Fibroblast of lung (primary cell): ENCODE data around the gene EZH1. TPM values are rescaled to one million over a fixed set of nuclear protein-coding genes. Genes with fewer than 3 reads are reported as not detected.

Source experiments
- DNase-seq, 2 donors: peaks; one replicate each; pipeline versions ENCODE4 v3.0.0 to v3.0.0-alpha.2; 2010; ENCODE audit warnings: low read depth in 2 of 2
- H2AFZ ChIP-seq: 2 replicates; pipeline ENCODE4 v1.5.1; 2012; ENCODE audit warnings: low read length, control low read depth, inconsistent platforms
- H3K27ac ChIP-seq: 2 replicates; pipeline ENCODE4 v1.5.1; 2011; ENCODE audit warnings: low read length, control low read depth; ENCODE audit not compliant: insufficient read depth
- H3K27me3 ChIP-seq: 2 replicates; pipeline ENCODE4 v1.5.1; 2011; ENCODE audit warnings: mild to moderate bottlenecking, low read length; ENCODE audit not compliant: control insufficient read depth, insufficient read depth
- H3K36me3 ChIP-seq: 2 replicates; pipeline ENCODE4 v1.5.1; 2011; ENCODE audit warnings: low read length; ENCODE audit not compliant: control insufficient read depth, insufficient read depth
- H3K4me1 ChIP-seq: 2 replicates; pipeline ENCODE4 v1.5.1; 2011; ENCODE audit warnings: low read length; ENCODE audit not compliant: control insufficient read depth, insufficient read depth; ENCODE audit errors: extremely low read depth
- H3K4me2 ChIP-seq: 2 replicates; pipeline ENCODE4 v1.5.1; 2011; ENCODE audit warnings: low read length, control low read depth; ENCODE audit not compliant: insufficient read depth; ENCODE audit errors: extremely low read depth
- H3K4me3 ChIP-seq, 4 experiments: fragments of 200-600 bp in 1 of 4; sonication (generic) in 1 of 4; replicated peaks in 1 of 4; 2 replicates each; pipeline ENCODE4 v1.5.1; 2011 to 2016; ENCODE audit warnings: low read length in 4 of 4, low read depth in 3 of 4, mild to moderate bottlenecking in 3 of 4, control low read depth in 2 of 4, inconsistent platforms in 1 of 4, mixed read lengths in 1 of 4; ENCODE audit not compliant: insufficient read depth in 1 of 4; ENCODE audit errors: control extremely low read depth in 1 of 4
- H3K79me2 ChIP-seq: 2 replicates; pipeline ENCODE4 v1.5.1; 2012; ENCODE audit warnings: mild to moderate bottlenecking, low read length, inconsistent platforms; ENCODE audit not compliant: control insufficient read depth, insufficient read depth
- H3K9ac ChIP-seq: 2 replicates; pipeline ENCODE4 v1.5.1; 2011; ENCODE audit warnings: mild to moderate bottlenecking, low read length, control low read depth; ENCODE audit not compliant: insufficient read depth
- H3K9me3 ChIP-seq: 2 replicates; pipeline ENCODE4 v1.5.1; 2012; ENCODE audit warnings: low read depth, low read length; ENCODE audit not compliant: control insufficient read depth, insufficient read depth
- H4K20me1 ChIP-seq: 2 replicates; pipeline ENCODE4 v1.5.1; 2011; ENCODE audit warnings: low read length; ENCODE audit not compliant: control insufficient read depth, insufficient read depth; ENCODE audit errors: extremely low read depth
- EZH2 ChIP-seq: IDR thresholded peaks from 2 replicates; pipeline ENCODE4 v1.5.1; 2012; ENCODE audit warnings: low read length, control low read depth, mild to moderate bottlenecking; ENCODE audit errors: missing control alignments
- polyA plus RNA-seq, 2 donors: library from polyadenylated mRNA; depleted of rRNA in 1 of 2; stranded (reverse) in 1 of 2; unstranded in 1 of 2; fragments of >200 nt; gene quantifications; 2 replicates each; pipeline ENCODE4 v1.2.1, GENCODE V29; 2011 to 2012; ENCODE audit warnings: missing spikeins in 1 of 2
- total RNA-seq: library from RNA; depleted of rRNA; stranded (reverse); fragments of >200 nt; gene quantifications from 2 replicates; pipeline ENCODE4 v1.2.1, GENCODE V29; 2014
- TF ChIP-seq, protein P1 (sequence below), 2 donors: IDR thresholded peaks in 1 of 2; conservative IDR thresholded peaks in 1 of 2; 1 replicate in 1 of 2; 2 replicates in 1 of 2; pipeline ENCODE4 v1.5.1; 2011 to 2012; ENCODE audit warnings: low read length in 2 of 2, control low read depth in 1 of 2, inconsistent platforms in 1 of 2, low read depth in 1 of 2, mild to moderate bottlenecking in 1 of 2

The EZH1 gene
- total and polyA plus RNA-seq, 2 donors (not counting 1 experiment from before 2014, with no cell fraction given): 28.6 to 31.9 TPM

DNA sequence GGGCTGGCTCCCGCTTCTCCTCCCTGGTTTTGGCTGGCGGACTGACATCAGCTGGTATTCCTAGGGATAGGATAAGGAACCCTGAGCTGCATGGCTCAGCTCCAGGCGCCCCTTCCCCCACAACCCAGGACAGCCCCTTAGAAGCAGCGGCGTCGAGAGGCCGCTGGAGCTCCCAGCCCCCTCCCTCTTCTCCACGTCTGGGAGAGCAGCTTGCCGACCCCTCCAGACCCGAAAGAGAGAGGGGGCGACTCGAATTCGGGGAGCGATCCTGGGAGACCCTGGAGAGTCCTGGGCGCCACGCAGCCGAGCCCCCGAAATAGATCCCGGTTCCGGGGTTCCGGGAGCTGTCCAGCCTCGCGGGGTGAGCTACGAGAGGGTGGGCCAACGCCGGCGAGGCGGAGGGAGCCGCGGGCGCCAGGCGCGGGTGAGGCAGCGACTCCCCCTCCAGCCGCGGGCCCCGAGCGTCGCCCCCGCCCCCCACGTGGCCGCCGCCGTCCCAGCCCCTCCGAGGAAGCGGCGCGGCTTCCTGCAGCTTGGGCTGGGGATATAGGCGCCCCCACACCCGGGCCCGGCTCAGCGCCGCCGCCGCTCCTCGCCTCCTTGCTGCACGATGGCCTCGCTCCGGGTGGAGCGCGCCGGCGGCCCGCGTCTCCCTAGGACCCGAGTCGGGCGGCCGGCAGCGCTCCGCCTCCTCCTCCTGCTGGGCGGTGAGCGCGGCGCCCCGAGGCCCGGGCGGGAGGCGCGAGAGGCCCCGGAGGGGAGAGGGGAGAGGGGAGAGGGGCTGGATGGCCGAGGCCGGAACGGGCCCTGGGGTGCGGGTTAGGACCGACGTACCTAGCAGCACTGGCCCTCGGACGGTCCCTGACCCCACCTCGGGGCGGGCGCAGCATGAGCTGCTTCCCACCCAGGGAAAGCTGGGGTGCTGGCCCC is 16.1 kb upstream of the EZH1 start, which contains the start of gene RAMP2:
Gene RAMP2, plus strand, starts transcription at position 576 of the 930 bp plus-strand sequence. Its CDS starts 35 bp downstream, at position 611.
- Histone ChIP-seq H3K27ac (no peak within 1 kb of the TSS), H3K9me3 (no peaks in the 10 kb centered on the region), H4K20me1 (no peaks in the 10 kb centered on the region), H3K9ac (peak within 1 kb of the TSS; percentile 23), H3K4me3 (peak within 1 kb of the TSS in 2 of 4 experiments; percentile 29 to 43), H3K36me3 (no peaks in the 10 kb centered on the region), H3K4me2 (peak within 1 kb of the TSS; percentile 59), H2AFZ (peak within 1 kb of the TSS; percentile 26), H3K27me3 (peaks cover 33% of the 10 kb centered on the region), H3K79me2 (no peaks in the 10 kb centered on the region), H3K4me1 (no peaks in the 10 kb centered on the region)
- TF ChIP-seq, protein P1, sequence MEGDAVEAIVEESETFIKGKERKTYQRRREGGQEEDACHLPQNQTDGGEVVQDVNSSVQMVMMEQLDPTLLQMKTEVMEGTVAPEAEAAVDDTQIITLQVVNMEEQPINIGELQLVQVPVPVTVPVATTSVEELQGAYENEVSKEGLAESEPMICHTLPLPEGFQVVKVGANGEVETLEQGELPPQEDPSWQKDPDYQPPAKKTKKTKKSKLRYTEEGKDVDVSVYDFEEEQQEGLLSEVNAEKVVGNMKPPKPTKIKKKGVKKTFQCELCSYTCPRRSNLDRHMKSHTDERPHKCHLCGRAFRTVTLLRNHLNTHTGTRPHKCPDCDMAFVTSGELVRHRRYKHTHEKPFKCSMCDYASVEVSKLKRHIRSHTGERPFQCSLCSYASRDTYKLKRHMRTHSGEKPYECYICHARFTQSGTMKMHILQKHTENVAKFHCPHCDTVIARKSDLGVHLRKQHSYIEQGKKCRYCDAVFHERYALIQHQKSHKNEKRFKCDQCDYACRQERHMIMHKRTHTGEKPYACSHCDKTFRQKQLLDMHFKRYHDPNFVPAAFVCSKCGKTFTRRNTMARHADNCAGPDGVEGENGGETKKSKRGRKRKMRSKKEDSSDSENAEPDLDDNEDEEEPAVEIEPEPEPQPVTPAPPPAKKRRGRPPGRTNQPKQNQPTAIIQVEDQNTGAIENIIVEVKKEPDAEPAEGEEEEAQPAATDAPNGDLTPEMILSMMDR (conservative IDR thresholded peaks at IDR 0.05 in 1 of 2, IDR thresholded peaks at IDR 0.05 in 1 of 2; ENCODE audit: low read depth in 1 of 2, low read length in 2 of 2): no peak
- peak; percentile 39 for TF ChIP-seq EZH2
- peak in 1 of 2 donors; percentile 10 for DNase-seq

DNA sequence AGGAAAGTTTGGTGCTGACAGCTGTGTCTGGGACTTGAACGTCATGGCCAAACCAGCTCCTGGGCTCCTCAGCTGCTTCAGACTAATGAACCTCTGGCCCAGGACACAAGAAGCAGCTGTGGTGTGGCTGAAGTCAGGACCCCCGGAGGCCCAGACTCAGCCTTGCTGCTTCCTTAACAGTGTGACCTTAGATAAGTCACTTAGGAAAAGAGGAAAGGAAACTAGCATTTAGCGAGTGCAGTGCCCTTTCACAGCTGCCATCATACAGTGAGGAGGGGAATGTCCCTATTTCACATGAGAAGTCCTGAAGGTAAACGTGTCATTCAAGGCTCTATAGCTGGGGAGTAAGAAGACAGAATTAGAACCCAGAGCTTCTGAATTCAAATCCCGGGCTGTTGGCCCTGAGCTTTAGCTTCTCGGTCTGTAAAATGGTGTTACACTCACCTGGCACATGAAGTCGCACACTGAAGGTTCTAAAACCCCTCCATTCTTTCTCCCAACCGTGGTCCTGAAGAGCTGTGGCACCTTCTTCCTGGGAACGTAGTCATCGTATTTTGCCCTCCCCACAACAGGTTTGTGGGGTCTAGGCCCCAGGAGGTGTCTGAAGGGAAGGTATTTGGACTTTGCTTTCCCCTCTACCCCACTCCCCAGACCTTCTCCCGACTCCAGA is 15.3 kb upstream of the EZH1 start:
- Histone ChIP-seq H4K20me1 (no peaks in the 10 kb centered on the region), H3K4me3 (no peak overlapping the region), H3K27me3 (peaks cover 39% of the 10 kb centered on the region), H2AFZ (no peak overlapping the region), H3K9ac (no peak overlapping the region), H3K27ac (no peak overlapping the region), H3K4me1 (no peaks in the 10 kb centered on the region), H3K4me2 (no peak overlapping the region), H3K36me3 (no peaks in the 10 kb centered on the region), H3K9me3 (no peaks in the 10 kb centered on the region), H3K79me2 (no peaks in the 10 kb centered on the region)
- DNase-seq: no peak
- TF ChIP-seq, protein P1 (conservative IDR thresholded peaks at IDR 0.05 in 1 of 2, IDR thresholded peaks at IDR 0.05 in 1 of 2; ENCODE audit: low read depth in 1 of 2, low read length in 2 of 2): no peak
- peak; percentile 93 for TF ChIP-seq EZH2

DNA sequence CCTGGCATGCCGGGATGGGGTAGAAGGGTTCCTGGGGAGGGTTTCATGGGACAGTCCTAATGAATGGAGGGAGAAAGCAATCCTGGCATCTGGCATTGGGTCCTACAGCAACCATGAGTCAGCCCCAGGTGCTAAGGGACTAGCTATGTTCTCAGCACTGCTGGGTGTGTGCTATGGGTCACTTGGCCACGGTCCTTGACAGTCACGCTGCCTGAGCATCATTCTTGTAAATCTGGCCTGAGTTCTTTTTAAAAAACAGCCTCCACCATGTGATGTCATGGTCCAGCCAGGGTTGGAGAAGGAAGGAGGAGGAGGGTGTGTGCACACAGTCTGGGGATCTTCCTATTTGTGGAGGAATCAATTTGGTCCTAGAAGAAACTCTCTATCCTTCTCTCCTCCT is 9.9 kb upstream of the EZH1 start:
- H3K9ac ChIP-seq: no peak overlapping the region
- no peak overlapping the region for H2AFZ ChIP-seq
- no peaks in the 10 kb centered on the region for H3K79me2 ChIP-seq
- no peaks in the 10 kb centered on the region for H3K9me3 ChIP-seq
- no peaks in the 10 kb centered on the region for H3K36me3 ChIP-seq
- peaks cover 30% of the 10 kb centered on the region for H3K27me3 ChIP-seq
- no peak overlapping the region for H3K4me2 ChIP-seq
- TF ChIP-seq, protein P1 (conservative IDR thresholded peaks at IDR 0.05 in 1 of 2, IDR thresholded peaks at IDR 0.05 in 1 of 2; ENCODE audit: low read depth in 1 of 2, low read length in 2 of 2): no peak
- no peak for TF ChIP-seq EZH2
- H4K20me1 ChIP-seq: no peaks in the 10 kb centered on the region
- peak; percentile 39 to 59 for DNase-seq
- no peaks in the 10 kb centered on the region for H3K4me1 ChIP-seq
- no peak overlapping the region for H3K27ac ChIP-seq
- H3K4me3 ChIP-seq: no peak overlapping the region
